HG02840 (cell line): ENCODE data around the gene GALNT2.

ENCODE experiments used
- ATAC-seq: cut with Tn5 transposase; IDR thresholded peaks from one replicate; pipeline ENCODE4 v1.9.1; 2021; ENCODE audit warnings: mild to moderate bottlenecking, moderate library complexity, moderate number of reproducible peaks; ENCODE audit not compliant: unreplicated experiment, low FRiP score

The GALNT2 gene

DNA sequence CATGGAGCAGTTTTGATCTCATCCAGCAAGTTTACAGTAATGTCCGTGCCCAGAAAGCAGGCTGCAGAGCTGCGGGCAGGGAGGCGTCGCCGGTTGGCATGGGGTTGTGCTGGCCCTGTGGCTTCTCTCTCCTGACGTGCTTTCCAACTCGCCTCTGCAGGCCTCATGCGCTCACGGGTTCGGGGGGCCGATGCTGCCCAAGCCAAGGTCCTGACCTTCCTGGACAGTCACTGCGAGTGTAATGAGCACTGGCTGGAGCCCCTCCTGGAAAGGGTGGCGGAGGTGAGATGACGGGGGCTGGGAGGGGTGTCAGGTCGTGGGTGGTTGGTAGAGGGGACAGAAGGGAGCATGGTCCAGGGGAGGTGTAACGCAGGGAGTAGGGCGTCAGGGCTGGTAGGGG, 176.1 kb downstream of the GALNT2 start:
- no peak for ATAC-seq

- no peak for ATAC-seq
Measured at GRCh38 chr1:230243583-230244353, 176.7 kb downstream of the GALNT2 start.

DNA sequence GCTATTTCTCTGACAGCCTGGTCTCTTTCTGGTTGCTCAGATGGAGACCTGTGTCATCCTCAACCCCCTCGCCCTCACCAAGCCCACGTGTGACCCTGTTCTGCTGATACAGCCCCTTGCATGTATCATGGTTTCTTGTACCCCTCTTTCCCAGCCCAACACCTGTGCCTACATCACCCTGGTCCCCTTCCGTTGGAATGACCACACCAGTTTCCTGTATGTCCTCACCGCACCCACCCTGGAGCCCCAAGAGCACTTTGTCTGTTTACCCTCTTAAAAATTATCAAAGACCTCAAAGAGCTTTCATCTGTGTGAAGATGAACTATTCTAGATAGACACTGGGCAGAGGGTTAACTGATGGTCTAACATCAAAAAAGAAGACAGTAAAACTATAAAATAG, 179.5 kb downstream of the GALNT2 start:
- no peak for ATAC-seq

DNA sequence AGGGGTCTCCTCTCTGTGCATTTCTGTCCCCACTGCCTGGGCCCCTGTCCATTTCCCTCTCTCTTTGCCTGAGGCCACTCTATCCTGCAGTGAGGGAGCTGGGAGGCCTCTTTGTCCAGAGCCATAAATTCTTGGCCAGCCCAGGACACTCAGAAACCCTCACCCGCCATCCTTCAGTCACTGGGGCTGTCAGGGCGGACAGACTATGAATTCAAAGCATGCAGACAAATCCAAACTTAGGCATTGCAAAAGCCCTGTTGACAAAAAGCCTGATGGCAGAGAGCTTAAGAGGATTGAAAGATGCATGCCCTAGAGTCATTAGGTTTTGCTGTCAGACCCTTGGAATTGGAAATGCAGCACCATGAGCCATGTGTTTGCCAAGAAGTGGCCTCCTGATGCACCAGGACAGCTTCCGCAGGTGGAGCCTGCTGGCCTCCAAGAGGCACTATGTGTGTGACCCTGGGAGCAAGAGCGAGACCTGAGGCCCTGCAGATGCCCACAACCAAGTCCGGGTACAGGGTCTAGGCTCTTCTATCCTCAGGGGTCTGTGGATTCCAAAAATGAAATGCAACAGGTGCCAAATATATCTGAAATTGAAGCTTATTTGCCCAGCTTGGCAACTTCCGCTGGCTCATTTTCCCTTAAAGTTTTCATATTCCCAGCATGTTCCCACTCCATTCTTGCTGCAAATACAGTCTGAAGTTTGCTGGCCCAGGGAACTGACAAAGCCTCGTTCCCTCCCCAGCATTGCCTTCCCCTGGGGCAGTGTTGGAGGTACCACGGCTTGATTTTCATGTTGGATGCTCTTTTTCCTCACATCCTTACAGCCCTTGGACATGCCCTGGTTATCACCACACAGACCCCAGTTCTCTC, 181.2 kb downstream of the GALNT2 start:
- no peak for ATAC-seq

- no peak for ATAC-seq
Measured at GRCh38 chr1:230248889-230249270, 181.8 kb downstream of the GALNT2 start.

- no peak for ATAC-seq
Measured at GRCh38 chr1:230249695-230250480, 182.8 kb downstream of the GALNT2 start.

GRCh38 chr1:230250666-230251065, 183.6 kb downstream of the GALNT2 start:
- no peak for ATAC-seq

DNA sequence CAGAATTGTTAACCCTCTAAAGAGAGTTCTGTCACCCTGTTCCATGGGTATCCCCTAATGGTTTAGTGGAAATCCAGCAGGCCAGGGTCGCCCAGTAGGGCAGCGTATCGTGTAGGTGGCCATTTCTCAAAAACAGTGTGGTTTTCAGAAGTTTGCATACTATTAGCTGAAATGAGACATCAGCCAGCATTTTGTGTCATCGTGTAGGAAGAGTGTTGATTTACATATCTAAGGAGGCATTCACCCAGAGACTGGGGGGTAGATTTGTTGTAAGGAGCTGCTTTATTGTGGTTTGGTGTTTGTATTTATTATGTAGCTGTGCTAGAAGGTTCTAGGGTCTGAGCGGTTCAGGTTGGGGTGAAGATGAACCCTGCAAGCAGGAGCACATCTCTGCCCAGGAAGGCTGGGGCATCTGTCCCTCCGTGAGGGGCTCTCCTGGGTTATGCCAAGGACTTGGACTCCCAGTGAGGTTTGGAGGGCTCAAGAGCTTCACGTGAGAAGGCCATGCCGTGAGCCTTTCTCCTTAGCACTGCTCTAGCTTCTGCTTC, 184.7 kb downstream of the GALNT2 start:
- no peak for ATAC-seq

DNA sequence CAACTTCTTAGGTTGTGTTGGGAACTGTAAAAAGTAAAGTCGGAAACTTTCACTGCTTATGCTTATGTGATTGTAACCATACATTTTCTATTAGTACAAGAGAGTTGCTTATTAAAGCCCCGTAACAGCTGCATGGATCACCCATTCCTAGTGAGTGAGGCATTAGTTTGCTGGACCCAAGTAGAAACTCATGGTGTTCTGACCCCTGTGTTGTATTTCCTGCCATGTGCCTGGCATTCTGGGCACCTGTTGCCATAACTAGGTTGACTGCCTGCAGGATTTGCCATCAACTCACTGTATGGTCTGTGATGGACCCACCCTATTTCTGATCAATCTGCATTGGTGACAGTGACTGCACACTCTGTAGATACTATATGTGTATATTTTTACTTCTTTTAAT, 186.1 kb downstream of the GALNT2 start:
- no peak for ATAC-seq

- no peak for ATAC-seq
Measured at GRCh38 chr1:230254265-230254664, 187.2 kb downstream of the GALNT2 start.

DNA sequence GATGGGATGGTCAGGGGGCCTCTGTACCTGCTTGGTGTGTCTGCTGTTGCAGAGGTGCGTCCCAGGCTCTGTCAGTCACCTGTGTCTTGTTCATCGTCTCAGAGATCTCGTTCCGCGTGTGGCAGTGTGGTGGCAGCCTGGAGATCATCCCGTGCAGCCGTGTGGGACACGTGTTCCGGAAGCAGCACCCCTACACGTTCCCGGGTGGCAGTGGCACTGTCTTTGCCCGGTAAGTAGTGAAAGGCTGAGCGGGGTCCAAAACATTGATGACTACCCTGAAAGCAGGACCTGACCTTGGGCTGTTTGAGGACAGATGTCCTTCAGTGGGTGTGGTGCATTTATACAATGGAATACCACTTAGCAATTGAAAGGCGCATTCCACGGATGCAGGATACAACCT, 188.1 kb downstream of the GALNT2 start:
- ATAC-seq = no peak

DNA sequence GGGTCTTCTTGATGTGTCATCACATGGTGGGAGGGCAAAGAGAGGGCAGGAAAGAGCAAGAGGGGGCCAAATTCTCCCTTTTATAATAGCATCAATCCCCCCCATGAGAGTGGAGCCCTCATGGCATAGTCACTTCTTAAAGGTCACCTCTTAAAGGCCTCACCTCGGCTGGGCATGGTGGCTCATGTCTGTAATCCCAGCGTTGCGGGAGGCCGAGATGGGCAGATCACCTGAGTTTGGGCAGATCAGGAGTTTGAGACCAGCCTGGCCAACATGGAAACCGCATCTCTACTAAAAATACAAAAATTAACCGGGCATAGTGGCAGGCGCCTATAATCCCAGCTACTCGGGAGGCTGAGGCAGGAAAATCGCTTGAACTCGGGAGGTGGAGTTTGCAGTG, 189.0 kb downstream of the GALNT2 start:
- ATAC-seq = no peak

DNA sequence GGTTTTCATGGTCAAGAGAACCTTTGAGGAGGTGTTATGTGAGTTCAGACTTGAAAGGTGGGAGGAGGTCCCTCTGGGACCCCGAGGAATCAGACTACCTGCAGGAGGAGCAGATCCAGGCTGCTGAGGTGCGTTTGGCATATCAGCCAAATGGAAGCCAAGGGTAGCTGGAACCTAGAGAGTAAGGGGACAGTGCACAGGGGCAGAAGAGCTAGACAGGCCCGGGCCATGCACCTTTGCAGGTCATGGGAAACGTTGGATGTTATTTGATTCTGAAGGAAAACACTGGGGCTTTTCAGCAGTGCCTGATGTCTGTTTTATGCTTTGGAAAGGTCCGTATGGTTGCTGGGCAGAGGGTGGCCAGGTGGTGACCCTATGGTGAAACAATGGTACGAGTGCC, 189.9 kb downstream of the GALNT2 start:
- ATAC-seq = no peak

DNA sequence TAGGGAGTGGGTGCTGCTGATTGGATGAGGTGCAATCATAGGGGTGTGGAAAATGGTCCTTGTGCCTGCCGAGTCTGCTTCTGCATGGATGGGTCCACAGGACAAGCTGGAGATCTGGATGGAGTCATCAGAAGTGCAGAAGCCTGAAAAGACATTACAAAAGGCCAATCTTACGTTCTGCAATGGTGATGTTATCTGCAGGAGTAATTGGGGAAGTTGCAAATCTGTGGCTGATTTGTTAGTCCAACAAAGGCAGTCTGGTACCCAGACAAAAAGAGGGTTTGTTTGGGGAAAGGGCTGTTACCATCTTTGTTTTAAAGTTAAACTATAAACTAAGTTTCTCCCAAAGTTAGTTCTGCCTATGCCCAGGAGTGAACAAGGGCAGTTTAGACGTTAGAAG, 192.6 kb downstream of the GALNT2 start:
- no peak for ATAC-seq

GRCh38 chr1:230260831-230261230, 193.8 kb downstream of the GALNT2 start:
- ATAC-seq = no peak

DNA sequence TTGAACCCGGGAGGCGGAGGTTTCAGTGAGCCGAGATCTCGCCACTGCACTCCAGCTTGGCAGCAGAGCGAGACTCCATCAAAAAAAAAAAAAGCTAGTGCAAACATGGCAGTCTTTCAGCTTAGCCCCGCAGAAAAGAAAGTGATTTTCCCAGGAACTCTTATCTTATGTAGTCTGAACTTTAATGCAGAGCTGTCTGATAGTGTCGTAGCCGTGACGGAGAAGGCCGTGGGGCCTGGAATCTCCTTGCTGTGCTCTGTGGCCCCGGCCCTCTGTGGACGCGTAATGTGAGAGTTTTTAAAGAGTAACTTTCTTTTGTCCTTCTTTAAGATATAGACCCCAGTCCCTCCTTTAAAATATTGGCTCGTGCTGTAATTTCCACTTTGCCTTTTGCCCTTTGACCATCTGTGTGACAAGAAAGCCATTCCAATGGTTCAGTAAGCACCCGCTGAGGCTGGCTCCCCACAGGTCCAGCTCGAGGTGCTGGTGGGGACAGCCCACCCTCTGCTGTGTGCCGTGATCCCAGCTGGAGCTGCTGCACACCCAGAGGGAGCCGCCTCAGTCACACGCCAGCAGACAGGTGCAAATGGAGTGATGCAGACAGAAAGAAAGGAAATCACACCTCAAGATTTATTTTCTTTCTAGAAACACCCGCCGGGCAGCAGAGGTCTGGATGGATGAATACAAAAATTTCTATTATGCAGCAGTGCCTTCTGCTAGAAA, 195.1 kb downstream of the GALNT2 start:
- ATAC-seq = no peak

DNA sequence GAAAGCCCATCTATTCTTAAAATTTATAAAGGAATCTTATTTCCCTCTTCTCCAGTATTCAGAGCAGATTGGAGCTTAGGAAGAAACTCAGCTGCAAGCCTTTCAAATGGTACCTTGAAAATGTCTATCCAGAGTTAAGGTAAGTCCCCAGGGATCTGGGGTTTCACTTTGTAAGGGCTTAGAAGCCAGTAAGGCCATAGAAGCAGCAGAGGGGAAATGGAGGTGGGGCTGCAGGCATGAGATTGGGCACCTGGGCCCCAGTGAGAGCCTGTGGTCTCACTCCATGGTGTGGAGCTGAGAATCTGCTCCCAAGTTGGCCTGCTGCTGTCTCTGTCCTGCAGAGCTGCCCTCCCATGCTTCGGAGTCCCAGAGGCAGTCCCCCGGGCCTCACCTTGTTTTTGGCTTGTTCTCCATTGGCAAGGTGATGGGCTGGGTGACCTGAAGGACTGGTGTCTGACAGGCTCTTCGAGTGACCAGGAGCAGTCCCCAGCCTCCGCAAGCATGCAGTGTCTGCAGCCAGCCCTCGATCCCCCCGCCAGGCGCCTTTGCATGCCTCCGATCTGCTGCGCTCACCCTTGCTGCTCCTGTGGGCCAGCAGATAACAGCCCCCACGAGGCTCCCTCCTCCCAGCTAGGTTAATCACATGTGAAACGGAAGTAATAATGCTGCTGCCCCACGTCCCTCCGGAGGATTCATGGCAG, 196.0 kb downstream of the GALNT2 start:
- no peak for ATAC-seq

DNA sequence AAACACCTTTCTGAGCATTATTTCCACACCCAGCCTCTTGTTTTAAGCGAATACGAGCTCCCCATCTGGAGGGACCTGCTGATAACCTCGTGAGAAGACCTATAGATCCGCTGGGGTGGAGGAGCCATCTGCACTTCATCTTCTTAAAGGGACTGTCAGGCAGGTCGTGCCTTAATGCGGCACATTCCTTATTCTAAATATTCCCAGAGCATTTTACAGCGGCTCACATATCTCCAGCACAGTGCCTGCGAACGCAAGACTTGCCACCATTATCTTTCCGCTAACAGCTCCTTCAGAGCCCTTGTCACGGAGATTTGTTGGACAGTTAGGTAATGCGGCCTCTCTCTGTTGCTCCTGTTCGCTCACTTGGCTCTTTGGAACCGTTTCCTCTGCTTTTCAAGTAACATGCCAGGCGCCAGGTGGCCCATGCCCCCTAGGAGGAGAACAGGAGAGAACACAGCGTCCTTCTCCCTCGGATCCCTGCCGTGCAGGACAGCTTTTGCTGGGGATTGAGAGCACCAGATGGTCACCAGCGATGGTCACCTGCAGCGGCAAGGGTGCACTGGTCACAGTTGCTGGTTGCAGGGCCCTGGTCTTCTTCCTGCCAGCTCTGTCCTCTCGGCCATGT, 196.6 kb downstream of the GALNT2 start:
- ATAC-seq = no peak

DNA sequence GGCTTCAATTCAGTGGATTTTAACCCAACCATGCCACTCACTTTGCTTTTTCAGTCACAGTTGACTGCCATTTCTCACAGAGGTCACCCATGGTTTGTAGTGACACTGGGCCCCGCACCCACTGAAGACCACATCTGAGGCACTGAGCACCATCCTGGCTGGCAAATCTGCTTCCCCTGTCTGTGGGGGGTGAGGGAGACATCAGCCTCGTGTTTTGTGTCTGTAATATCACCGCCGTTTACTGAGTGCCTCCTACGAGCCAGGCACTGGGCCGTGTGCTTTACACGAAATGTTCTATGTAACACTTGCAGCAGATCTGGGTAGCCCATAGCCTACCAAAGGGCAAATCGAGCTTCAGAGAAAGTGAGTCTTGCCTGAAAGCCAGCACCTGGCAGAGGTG, 197.3 kb downstream of the GALNT2 start:
- no peak for ATAC-seq
